H1 (cell line): Measurements from ENCODE around the gene CSKMT. TPM values are rescaled to one million over a fixed set of nuclear protein-coding genes. Genes with fewer than 3 reads are reported as not detected.
"Not testable (repeated sequence)": the region's sequence is repeated elsewhere in the genome, so short reads cannot be mapped to it uniquely, and the experiment has no call there.

Experiments
- CTCF ChIA-PET: fragments of 300-600 bp; sonication (Branson Sonifier 250); formaldehyde crosslinking; loops from one replicate; lab custom pipeline; 2021; ENCODE audit not compliant: partially characterized antibody; lab: Charles Lee
- POLR2A ChIA-PET: fragments of 300-600 bp; sonication (Branson Sonifier 250); formaldehyde crosslinking; loops from one replicate; lab custom pipeline; 2021; ENCODE audit warnings: inconsistent platforms; ENCODE audit not compliant: partially characterized antibody; lab: Charles Lee
- DNase-seq, 2 experiments: peaks; one replicate each; pipeline versions ENCODE4 v3.0.0 to v3.0.0-alpha.2; 2010 to 2022; ENCODE audit warnings: low spot score in 2 of 2, low read depth in 1 of 2, mixed read lengths in 1 of 2
- FAIRE-seq: peaks from 2 replicates; lab custom pipeline; 2011; peaks lifted over from hg19 to GRCh38; lab: Jason Lieb, UNC
- H2AFZ ChIP-seq: 2 replicates; pipeline ENCODE4 v1.8.1; 2012; ENCODE audit warnings: low read length, inconsistent platforms
- H2AK5ac ChIP-seq: 2 replicates; pipeline ENCODE4 v1.6.1; 2013; ENCODE audit warnings: low read depth, low read length
- H2BK120ac ChIP-seq: replicated peaks from 2 replicates; pipeline ENCODE3; 2013; ENCODE audit warnings: low read depth, low read length, inconsistent platforms
- H2BK12ac ChIP-seq: 2 replicates; pipeline ENCODE4 v1.6.1; 2013; ENCODE audit warnings: low read depth, low read length
- H2BK15ac ChIP-seq: 2 replicates; pipeline ENCODE4 v1.6.1; 2013; ENCODE audit warnings: low read length
- H2BK20ac ChIP-seq: 2 replicates; pipeline ENCODE4 v1.6.1; 2013; ENCODE audit warnings: low read length
- H2BK5ac ChIP-seq: 2 replicates; pipeline ENCODE4 v1.6.1; 2013; ENCODE audit warnings: low read depth, low read length
- H3K14ac ChIP-seq: 2 replicates; pipeline ENCODE4 v1.6.1; 2013; ENCODE audit warnings: inconsistent platforms; ENCODE audit not compliant: insufficient read length
- H3K18ac ChIP-seq: 2 replicates; pipeline ENCODE4 v1.6.1; 2013; ENCODE audit warnings: low read length; ENCODE audit errors: extremely low read depth
- H3K23ac ChIP-seq: 2 replicates; pipeline ENCODE4 v1.6.1; 2013; ENCODE audit warnings: inconsistent platforms; ENCODE audit not compliant: insufficient read length
- H3K23me2 ChIP-seq: 2 replicates; pipeline ENCODE4 v1.6.1; 2013; ENCODE audit warnings: low read depth, low read length
- H3K27ac ChIP-seq: 2 replicates; pipeline ENCODE4 v1.6.1; 2011; ENCODE audit warnings: low read depth, low read length, inconsistent platforms
- H3K27me3 ChIP-seq, 4 experiments: replicated peaks in 1 of 4; 1 replicate in 1 of 4; 2 replicates in 3 of 4; pipeline versions ENCODE4 v1.6.1 to v1.8.1; 2011 to 2013; ENCODE audit warnings: low read length in 3 of 4, mild to moderate bottlenecking in 3 of 4, inconsistent platforms in 2 of 4, mixed read lengths in 2 of 4, moderate library complexity in 1 of 4; ENCODE audit not compliant: control insufficient read depth in 3 of 4, insufficient read depth in 3 of 4; ENCODE audit errors: extremely low read depth in 1 of 4
- H3K36me3 ChIP-seq, 4 experiments: 2 replicates each; pipeline versions ENCODE4 v1.6.1 to v1.8.1; 2011 to 2013; ENCODE audit warnings: mild to moderate bottlenecking in 4 of 4, low read length in 3 of 4, moderate library complexity in 2 of 4, control low read depth in 1 of 4, inconsistent platforms in 1 of 4; ENCODE audit not compliant: insufficient read depth in 4 of 4, control insufficient read depth in 2 of 4
- H3K4ac ChIP-seq: replicated peaks from 2 replicates; pipeline ENCODE3; 2013; ENCODE audit warnings: low read length, low read depth, mixed read lengths, inconsistent platforms; ENCODE audit not compliant: insufficient read length
- H3K4me1 ChIP-seq, 4 experiments: replicated peaks in 1 of 4; 1 replicate in 1 of 4; 2 replicates in 3 of 4; pipeline versions ENCODE4 v1.6.1 to v1.8.1; 2011 to 2013; ENCODE audit warnings: low read length in 3 of 4, inconsistent platforms in 2 of 4, mixed read lengths in 1 of 4; ENCODE audit not compliant: insufficient read depth in 4 of 4, control insufficient read depth in 3 of 4
- H3K4me2 ChIP-seq, 2 experiments: 2 replicates each; pipeline versions ENCODE4 v1.6.1 to v1.8.1; 2011 to 2013; ENCODE audit warnings: low read depth in 2 of 2, low read length in 2 of 2, control low read depth in 1 of 2, inconsistent platforms in 1 of 2, mild to moderate bottlenecking in 1 of 2; ENCODE audit not compliant: insufficient read depth in 1 of 2
- H3K4me3 ChIP-seq, 4 experiments: fragments of 200-600, 300-600 bp in 1 of 4; sonication (generic), shearing (Covaris generic), sonication (Bioruptor Twin) in 1 of 4; 2 replicates each; pipeline versions ENCODE4 v1.5.1 to v1.8.1; 2011 to 2016; ENCODE audit warnings: low read length in 4 of 4, low read depth in 3 of 4, control low read depth in 2 of 4, inconsistent platforms in 2 of 4, mild to moderate bottlenecking in 2 of 4, mixed read lengths in 1 of 4, moderate library complexity in 1 of 4; ENCODE audit not compliant: insufficient read depth in 2 of 4; ENCODE audit errors: extremely low read depth in 1 of 4
- H3K56ac ChIP-seq: replicated peaks from 2 replicates; pipeline ENCODE3; 2013; ENCODE audit warnings: low read depth, mild to moderate bottlenecking, mixed read lengths, low read length, inconsistent platforms; ENCODE audit not compliant: insufficient read length
- H3K79me1 ChIP-seq: 2 replicates; pipeline ENCODE4 v1.6.1; 2013; ENCODE audit warnings: low read depth, low read length, control low read depth
- H3K79me2 ChIP-seq, 2 experiments: 2 replicates each; pipeline versions ENCODE4 v1.6.1 to v1.8.1; 2012 to 2013; ENCODE audit warnings: low read length in 2 of 2, mild to moderate bottlenecking in 2 of 2, inconsistent platforms in 1 of 2; ENCODE audit not compliant: insufficient read depth in 2 of 2, control insufficient read depth in 1 of 2
- H3K9ac ChIP-seq, 4 experiments: replicated peaks in 1 of 4; 1 replicate in 1 of 4; 2 replicates in 3 of 4; pipeline versions ENCODE4 v1.6.1 to v1.8.1; 2011 to 2013; ENCODE audit warnings: low read depth in 3 of 4, low read length in 3 of 4, control low read depth in 2 of 4, mild to moderate bottlenecking in 2 of 4, moderate library complexity in 2 of 4, inconsistent platforms in 1 of 4; ENCODE audit errors: extremely low read depth in 1 of 4
- H3K9me3 ChIP-seq, 2 experiments: 2 replicates each; pipeline versions ENCODE4 v1.6.1 to v1.8.1; 2012 to 2013; ENCODE audit warnings: mild to moderate bottlenecking in 2 of 2, moderate library complexity in 2 of 2, control low read depth in 1 of 2, inconsistent platforms in 1 of 2, low read depth in 1 of 2, low read length in 1 of 2, mixed read lengths in 1 of 2; ENCODE audit not compliant: insufficient read depth in 2 of 2
- H4K20me1 ChIP-seq, 2 experiments: replicated peaks in 1 of 2; 2 replicates each; pipeline versions ENCODE3 to v1.8.1; 2011 to 2013; ENCODE audit warnings: inconsistent platforms in 2 of 2, low read length in 2 of 2, mild to moderate bottlenecking in 1 of 2; ENCODE audit not compliant: insufficient read depth in 2 of 2, control insufficient read depth in 1 of 2
- H4K5ac ChIP-seq: 2 replicates; pipeline ENCODE4 v1.6.1; 2013; ENCODE audit warnings: low read length, low read depth, mixed read lengths, inconsistent platforms; ENCODE audit not compliant: insufficient read length
- H4K8ac ChIP-seq: 2 replicates; pipeline ENCODE4 v1.8.0; 2013; ENCODE audit warnings: mild to moderate bottlenecking, moderate library complexity, low read length, inconsistent platforms; ENCODE audit not compliant: insufficient read depth; ENCODE audit errors: extremely low read depth
- H4K91ac ChIP-seq: replicated peaks from 2 replicates; pipeline ENCODE3; 2013; ENCODE audit warnings: low read length, mixed read lengths, inconsistent platforms; ENCODE audit not compliant: insufficient read length
- WGBS, 2 experiments: shearing (Covaris generic) in 1 of 2; methylation state at CpG; one replicate each; pipeline versions ENCODE4 v1.1.6 to v1.1.7; 2013 to 2015; ENCODE audit warnings: low lambda C conversion rate in 2 of 2, mixed read lengths in 2 of 2, inconsistent platforms in 1 of 2, low coverage in 1 of 2, missing lambda C conversion rate in 1 of 2; ENCODE audit not compliant: insufficient replicate concordance in 2 of 2, insufficient coverage in 1 of 2, insufficient read length in 1 of 2; ENCODE audit errors: extremely low coverage in 1 of 2, missing lambda C conversion rate in 1 of 2; 5-methylcytosine and 5-hydroxymethylcytosine counted together
- polyA plus RNA-seq, 7 experiments: library from polyadenylated mRNA; depleted of rRNA in 3 of 7; stranded (reverse) in 5 of 7; unstranded in 2 of 7; fragments of >200 nt in 5 of 7; fragments of 200-250 nt in 2 of 7; gene quantifications; 1 replicate in 5 of 7; 2 replicates in 1 of 7; 4 replicates in 1 of 7; pipeline versions ENCODE4 v1.2.1 to v1.2.3, GENCODE V29; 2011 to 2013; ENCODE audit warnings: missing spikeins in 2 of 7, mixed read lengths in 2 of 7
- total RNA-seq: library from RNA; stranded (reverse); fragmentation: NEBNext Ultra II Directional; extraction: Animal tissue kit (Norgen Biotek cat#: 25700); gene quantifications from 2 replicates; pipeline ENCODE4 v1.2.1, GENCODE V29; 2021

CSKMT gene
- total and polyA plus RNA-seq, 2 of the 8 experiments (the other 6 are each of a cell fraction or from before 2014, with no cell fraction given): 12.0 to 66.1 TPM

GRCh38 chr11:62675415-62675814 is 10.3 kb downstream of the CSKMT start:
- not testable (repeated sequence) for H2BK5ac ChIP-seq, H4K91ac ChIP-seq, H3K23ac ChIP-seq, H3K27ac ChIP-seq, H2BK20ac ChIP-seq, H3K4me2 ChIP-seq, H3K14ac ChIP-seq, FAIRE-seq, H3K4me1 ChIP-seq, H3K18ac ChIP-seq, H4K5ac ChIP-seq, H3K4ac ChIP-seq, H2BK120ac ChIP-seq, H3K9me3 ChIP-seq, H2BK12ac ChIP-seq, DNase-seq, H3K79me1 ChIP-seq, H3K27me3 ChIP-seq, H3K9ac ChIP-seq, H2AFZ ChIP-seq, H2BK15ac ChIP-seq, H4K20me1 ChIP-seq, H3K4me3 ChIP-seq, H3K56ac ChIP-seq, H4K8ac ChIP-seq, H2AK5ac ChIP-seq
- peaks cover 0 to 23% of the 10 kb centered on the region in 2 experiments; a peak in 2 of 4 replicates for H3K79me2 ChIP-seq
- peaks cover 14% of the 10 kb centered on the region for H3K23me2 ChIP-seq
- POLR2A ChIA-PET: interaction anchor here (1.7 to 61.4 kb wide), 4 partner anchors 15 to 95 kb away, joined by 4 to 2041 read pairs (median 1050); partner anchors contain the start of genes BSCL2, C11orf98, CSKMT and GANAB
- WGBS, 2 experiments: 87% methylated on average over 10 of the region's 10 CpGs; no CpG with 5 or more reads in 1 of the 2 experiments
- CTCF ChIA-PET: interaction anchor here (0.6 to 3.2 kb wide), 5 partner anchors 19 to 1592 kb away, joined by 3 to 16 read pairs (median 4); no protein-coding TSS in a partner anchor
- H3K36me3 ChIP-seq: peaks cover 5 to 29% (median 9%) of the 10 kb centered on the region in 4 experiments; a peak in 5 of 8 replicates
